ENCODE data around the gene RAET1G. TPM values are rescaled to one million over a fixed set of nuclear protein-coding genes. Genes with fewer than 3 reads are reported as not detected.
"Not testable (repeated sequence)": the region's sequence is repeated elsewhere in the genome, so short reads cannot be mapped to it uniquely, and the experiment has no call there.

The RAET1G gene
- total RNA-seq, 2 donors from 2014 or later = 0.74 TPM; not detected in 1

DNA sequence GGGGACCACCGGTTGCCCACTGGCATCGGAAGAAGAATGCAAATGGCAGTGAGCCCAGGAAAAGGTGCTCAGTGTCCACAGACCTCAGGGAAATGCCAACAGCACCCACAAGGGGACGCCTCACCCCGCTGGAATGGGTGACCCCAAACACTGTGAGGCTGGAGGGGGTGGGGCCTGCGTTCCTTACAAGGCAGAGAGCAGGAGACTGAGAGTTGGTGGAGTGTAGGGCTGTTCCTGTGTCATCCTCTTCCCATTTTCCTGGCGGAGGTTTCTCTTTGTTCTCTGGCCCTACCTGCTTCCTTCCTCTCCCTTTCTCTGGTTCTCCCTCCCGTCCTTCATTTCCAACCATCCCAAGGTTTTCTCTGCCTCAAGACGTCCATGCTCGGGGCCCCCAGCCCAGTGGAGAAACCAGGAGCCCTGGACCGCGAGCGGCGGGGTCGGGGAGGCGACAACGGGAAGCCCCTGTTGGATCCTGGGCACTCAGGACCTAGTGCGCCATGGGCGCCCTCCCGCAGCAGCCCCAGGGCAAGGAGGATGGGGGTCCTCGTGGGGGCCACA is 15.2 kb upstream of the RAET1G start:
- DNase-seq (ENCODE audit: low spot score); intact Hi-C loops (cut with DNase I): not testable (repeated sequence)

- DNase-seq (ENCODE audit: low spot score) = peak; percentile 12
- intact Hi-C loops (cut with DNase I) = no loop called here
These were observed 13.8 kb upstream of the RAET1G start for GRCh38 chr6:149936743-149937142.

DNA sequence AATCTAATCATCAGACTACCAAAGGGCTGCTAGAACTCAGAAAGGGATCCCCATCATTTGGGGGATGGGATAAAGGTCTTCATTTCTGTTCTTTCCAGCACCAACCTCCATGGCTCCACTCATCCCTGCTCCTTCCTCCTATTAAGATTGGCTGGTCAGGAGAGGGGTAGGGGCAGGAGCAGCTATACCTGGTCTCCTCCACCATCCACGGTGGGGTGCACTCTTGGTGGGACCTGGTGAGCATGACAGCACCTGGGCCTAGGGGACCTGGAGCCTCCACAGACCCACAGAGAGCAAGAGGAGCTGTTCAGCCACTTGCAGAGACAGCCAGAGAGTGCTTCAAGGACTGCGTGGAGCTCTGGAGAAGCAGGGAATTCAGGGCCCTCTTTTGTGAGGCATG is 12.7 kb upstream of the RAET1G start:
- intact Hi-C loops (cut with DNase I) = loop anchor here in 1 of 2 donors (2.0 kb wide), 1 partner anchor 81 kb away; no protein-coding TSS in a partner anchor
- peak; percentile 32 for DNase-seq (ENCODE audit: low spot score)

GRCh38 chr6:149935246-149935645 is 12.3 kb upstream of the RAET1G start:
- peak; percentile 45 for DNase-seq (ENCODE audit: low spot score)
- intact Hi-C loops (cut with DNase I) = loop anchor here in 1 of 2 donors (2.0 kb wide), 1 partner anchor 82 kb away; no protein-coding TSS in a partner anchor

GRCh38 chr6:149934249-149935156 is 11.6 kb upstream of the RAET1G start:
- intact Hi-C loops (cut with DNase I) = loop anchor here in 1 of 2 donors (2.0 kb wide), 1 partner anchor 82 kb away; no protein-coding TSS in a partner anchor
- peak; percentile 69 for DNase-seq (ENCODE audit: low spot score)

- peak; percentile 12 for DNase-seq (ENCODE audit: low spot score)
- intact Hi-C loops (cut with DNase I) = loop anchor here in 1 of 2 donors (2.0 kb wide), 1 partner anchor 83 kb away; no protein-coding TSS in a partner anchor
These were observed 10.5 kb upstream of the RAET1G start for GRCh38 chr6:149933461-149933860.

DNA sequence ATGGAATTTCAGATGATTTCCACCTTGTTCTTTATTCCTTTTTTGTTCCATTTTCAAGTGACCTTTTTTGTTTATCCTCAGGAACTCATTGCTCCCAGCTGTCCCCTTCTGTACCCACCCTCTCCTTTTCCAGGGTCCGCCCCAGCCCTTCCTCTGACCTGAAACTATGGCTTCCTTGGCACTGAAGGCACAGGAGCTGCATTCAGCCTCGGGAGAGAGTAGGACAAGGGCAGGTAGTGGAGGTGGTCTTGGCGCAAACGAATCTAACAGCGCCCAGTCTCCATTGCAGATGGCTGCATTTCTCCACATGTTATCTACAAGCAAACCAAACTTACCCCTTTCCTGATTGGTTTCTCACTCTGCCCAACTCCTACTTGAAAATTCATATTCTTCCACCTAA is 10.1 kb upstream of the RAET1G start:
- intact Hi-C loops (cut with DNase I) = loop anchor here in 1 of 2 donors (2.0 kb wide), 1 partner anchor 84 kb away; no protein-coding TSS in a partner anchor
- DNase-seq (ENCODE audit: low spot score) = peak; percentile 52

- peak; percentile 62 for DNase-seq (ENCODE audit: low spot score)
- intact Hi-C loops (cut with DNase I) = no loop called here
These were observed 8.6 kb upstream of the RAET1G start for GRCh38 chr6:149931501-149931900.

- intact Hi-C loops (cut with DNase I) = no loop called here
- peak; percentile 32 for DNase-seq (ENCODE audit: low spot score)
These were observed 6.5 kb upstream of the RAET1G start for GRCh38 chr6:149929422-149929821.

- intact Hi-C loops (cut with DNase I) = loop anchor here in 1 of 2 donors (2.0 kb wide), 1 partner anchor 92 kb away; no protein-coding TSS in a partner anchor
- not testable (repeated sequence) for DNase-seq (ENCODE audit: low spot score)
These were observed 4.1 kb upstream of the RAET1G start for GRCh38 chr6:149927025-149927424.

DNA sequence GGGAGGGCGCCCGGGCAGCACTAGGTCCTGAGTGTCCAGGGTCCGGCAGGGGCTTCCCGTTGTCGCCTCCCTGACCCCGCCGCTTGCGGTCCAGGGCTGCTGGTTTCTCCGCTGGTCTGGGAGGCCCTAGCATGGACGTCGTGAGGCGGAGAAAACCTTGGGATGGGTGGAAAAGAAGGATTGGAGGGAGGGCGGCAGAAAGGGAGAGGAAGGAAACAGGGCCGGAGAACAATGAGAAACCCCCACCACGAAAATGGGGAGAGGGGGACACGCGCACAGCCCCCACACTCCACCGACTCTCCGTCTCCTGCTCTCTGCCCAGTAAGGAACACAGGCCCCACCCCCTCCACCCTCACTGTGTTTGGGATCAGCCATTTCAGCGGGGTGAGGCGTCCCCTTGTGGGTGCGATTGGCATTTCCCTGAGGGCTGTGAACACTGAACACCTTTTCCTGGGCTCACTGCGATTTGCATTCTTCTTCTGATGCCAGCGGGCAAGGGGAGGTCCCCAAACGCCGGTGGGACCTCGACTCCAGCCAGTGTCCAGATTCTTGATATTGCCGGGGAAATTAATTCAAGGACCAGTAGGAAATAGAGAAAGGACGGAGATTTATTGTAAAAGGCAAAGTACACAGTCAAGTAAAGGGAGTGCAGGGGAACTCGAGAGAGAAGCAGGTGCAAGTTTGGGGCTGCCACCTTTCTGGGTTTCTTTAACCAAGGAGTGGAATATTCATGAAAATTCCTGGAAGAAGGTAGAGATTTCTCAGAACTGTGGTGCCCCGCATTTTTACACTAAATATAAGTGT is 3.3 kb upstream of the RAET1G start:
- peak; percentile 94 for DNase-seq (ENCODE audit: low spot score)
- intact Hi-C loops (cut with DNase I) = loop anchor here (2.0 kb wide), 2 partner anchors 89 to 91 kb away; no protein-coding TSS in a partner anchor

- intact Hi-C loops (cut with DNase I) = loop anchor here in 1 of 2 donors (2.0 kb wide), 1 partner anchor 89 kb away; no protein-coding TSS in a partner anchor
- peak; percentile 82 for DNase-seq (ENCODE audit: low spot score)
These were observed 2.5 kb upstream of the RAET1G start for GRCh38 chr6:149925253-149925973.

DNA sequence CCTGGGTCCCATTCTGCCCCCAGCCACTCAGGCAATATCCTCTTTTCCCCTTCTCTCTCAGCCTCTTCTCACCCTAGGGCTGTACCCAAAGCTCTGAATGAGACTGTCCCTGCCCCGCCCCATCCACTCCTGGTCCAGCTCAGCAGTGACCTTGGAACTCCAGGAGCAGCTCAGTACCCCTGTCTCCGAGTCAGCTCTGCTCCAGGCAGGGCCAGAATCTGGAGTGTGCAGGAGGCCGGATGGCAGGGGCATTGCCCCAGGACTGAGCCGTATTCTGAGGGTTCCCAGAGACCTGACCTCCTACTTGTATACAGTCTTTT is 2.0 kb upstream of the RAET1G start:
- no peak for DNase-seq (ENCODE audit: low spot score)
- intact Hi-C loops (cut with DNase I) = loop anchor here in 1 of 2 donors (2.0 kb wide), 1 partner anchor 88 kb away; no protein-coding TSS in a partner anchor

DNA sequence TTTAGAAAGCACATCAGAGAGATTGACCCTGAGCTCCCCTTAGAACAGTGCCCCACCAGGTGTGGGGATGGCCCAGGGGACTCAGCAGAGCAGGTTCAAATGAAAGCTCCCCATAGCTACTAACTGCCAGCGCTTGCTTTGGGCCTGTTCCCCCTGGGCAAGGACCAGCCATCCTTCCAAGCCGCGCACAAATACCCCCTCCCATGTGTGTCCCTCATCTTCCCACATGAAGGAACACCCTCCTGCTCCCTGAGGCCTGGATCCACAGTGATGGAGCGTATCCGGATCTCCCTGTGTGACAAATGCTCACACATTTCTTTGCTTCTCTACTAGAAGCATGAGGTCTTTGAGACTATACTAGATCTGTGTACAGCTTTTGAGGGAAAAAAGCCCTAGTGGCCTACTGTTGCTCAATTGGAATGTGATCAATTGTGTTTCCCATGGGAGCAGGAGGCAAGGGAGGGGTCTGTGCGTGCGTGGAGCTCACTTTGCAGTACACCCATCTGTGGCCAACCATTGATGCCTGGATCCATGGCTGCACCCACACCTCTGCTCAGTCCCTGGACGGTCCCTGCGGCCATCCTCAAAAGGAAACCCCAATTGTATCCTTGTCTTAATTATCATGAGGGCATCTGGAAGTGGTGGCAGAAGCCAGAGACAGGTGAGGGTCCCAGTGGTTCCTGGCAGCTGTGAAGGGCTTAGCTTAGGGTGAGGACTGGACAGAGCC is 1.4 kb upstream of the RAET1G start:
- intact Hi-C loops (cut with DNase I) = loop anchor here in 1 of 2 donors (2.0 kb wide), 1 partner anchor 88 kb away; no protein-coding TSS in a partner anchor
- no peak for DNase-seq (ENCODE audit: low spot score)

- DNase-seq (ENCODE audit: low spot score) = peak; percentile 41
- intact Hi-C loops (cut with DNase I) = no loop called here
These were observed 536 bp upstream of the RAET1G start for GRCh38 chr6:149923327-149923986.

GRCh38 chr6:149922091-149922490 is 830 bp downstream of the RAET1G start:
- intact Hi-C loops (cut with DNase I); DNase-seq (ENCODE audit: low spot score): not testable (repeated sequence)

DNA sequence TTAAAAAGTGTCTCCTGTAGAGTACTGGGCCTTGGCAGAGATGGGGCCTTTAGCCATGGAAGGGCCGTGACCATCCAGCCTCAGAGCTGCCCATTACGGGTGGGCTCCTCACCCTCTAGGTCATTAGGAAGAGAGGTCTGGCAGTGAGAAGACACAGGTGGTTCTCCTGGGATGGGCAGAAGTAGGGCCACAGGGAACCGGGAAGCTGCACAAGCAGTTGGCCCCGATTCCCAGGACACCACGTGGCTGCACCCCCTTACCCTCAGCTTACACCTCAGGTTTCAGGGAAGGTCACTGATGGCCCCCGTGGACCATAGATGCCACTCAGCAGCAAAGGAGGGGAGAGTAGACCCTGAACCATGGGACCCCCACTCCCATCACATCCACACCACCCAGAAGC is 1.6 kb downstream of the RAET1G start:
- intact Hi-C loops (cut with DNase I) = no loop called here
- DNase-seq (ENCODE audit: low spot score) = peak; percentile 25

Measured in posterior vena cava (tissue), 2 donors.